GM10266 (cell line): ENCODE results near the gene MRPS18A.

Source experiments
- DNase-seq: peaks from one replicate; pipeline ENCODE4 v3.0.0; 2012; ENCODE audit errors: extremely low spot score
- CTCF ChIP-seq: IDR thresholded peaks from 2 replicates; pipeline ENCODE4 v1.5.1; 2012; ENCODE audit warnings: mild to moderate bottlenecking, low read depth; ENCODE audit not compliant: control insufficient read depth, insufficient read depth; ENCODE audit errors: missing control alignments

MRPS18A gene

GRCh38 chr6:43716099-43716498 is 28.5 kb upstream of the MRPS18A start:
- no peak for TF ChIP-seq CTCF
- DNase-seq, result no peak

DNA sequence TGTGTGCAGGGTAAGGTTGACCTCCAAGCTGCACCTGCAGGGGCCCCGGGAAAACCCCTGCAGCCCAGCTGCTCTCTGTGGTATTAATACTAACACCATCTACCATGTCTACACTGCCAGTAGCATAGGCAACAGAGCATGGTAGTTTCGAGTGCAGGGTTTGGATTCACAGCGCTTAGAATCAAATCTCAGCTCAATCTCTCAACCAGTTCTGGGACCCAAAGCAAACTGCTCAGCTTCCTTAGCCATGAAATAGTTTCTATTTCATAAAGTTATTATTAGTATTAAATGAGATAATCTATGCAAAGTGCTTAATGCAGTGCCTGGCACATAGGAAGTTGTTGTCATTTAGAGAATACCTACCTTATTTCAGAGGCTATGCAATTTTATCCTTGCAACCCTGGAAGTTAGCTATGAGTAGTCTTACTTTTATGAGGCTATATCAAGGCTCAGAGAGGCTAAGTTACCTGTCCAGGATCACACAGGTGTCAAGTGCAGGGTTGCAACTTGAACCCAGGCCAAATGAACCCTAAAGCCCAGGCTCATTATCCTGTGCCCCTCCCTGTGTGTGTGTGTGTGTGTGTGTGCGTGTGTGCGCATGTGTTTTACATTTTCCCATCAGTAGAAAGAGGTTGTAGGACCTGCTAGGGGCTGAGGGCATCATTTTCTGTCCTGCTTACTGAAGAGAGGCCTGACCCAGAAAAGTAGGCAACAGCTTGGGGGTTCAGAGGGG is 27.6 kb upstream of the MRPS18A start:
- DNase-seq, result peak; percentile 63
- no peak for TF ChIP-seq CTCF

- DNase-seq, result no peak
- TF ChIP-seq CTCF, result no peak
These were observed 26.9 kb upstream of the MRPS18A start for GRCh38 chr6:43714311-43715055.

DNA sequence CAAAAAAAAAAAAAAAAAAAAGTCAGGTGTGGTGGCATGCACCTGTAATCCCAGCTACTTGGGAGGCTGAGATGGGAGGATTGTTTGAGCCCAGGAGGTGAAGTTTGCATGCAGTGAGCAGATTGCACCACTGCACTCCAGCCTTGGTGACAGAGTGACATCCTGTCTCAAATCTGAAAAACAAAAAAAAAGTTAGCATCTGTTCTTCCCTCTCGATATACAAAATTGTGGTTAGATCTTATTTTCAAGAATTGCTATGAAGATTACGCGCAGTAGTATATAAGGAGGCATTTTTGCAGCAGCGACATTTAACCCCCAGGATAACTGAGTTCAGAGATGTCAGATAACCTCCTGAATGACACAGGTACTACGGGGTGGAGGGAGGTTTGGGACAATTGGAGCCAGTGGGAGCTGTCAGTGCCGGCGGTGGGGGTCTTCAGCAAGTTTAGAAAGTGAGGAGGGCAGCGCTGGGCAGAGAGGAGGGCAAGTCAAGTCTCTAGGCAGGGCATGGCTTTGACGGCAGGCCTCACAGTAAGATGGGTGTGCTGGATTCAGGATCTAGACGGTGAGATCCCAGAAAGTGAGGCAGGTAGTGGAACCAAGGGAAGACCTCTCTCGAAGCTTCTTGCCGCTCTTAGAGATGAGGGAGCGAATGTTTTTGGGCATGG is 26.2 kb upstream of the MRPS18A start:
- no peak for TF ChIP-seq CTCF
- no peak for DNase-seq

GRCh38 chr6:43712579-43712978 is 25.0 kb upstream of the MRPS18A start:
- no peak for DNase-seq
- TF ChIP-seq CTCF, result no peak

DNA sequence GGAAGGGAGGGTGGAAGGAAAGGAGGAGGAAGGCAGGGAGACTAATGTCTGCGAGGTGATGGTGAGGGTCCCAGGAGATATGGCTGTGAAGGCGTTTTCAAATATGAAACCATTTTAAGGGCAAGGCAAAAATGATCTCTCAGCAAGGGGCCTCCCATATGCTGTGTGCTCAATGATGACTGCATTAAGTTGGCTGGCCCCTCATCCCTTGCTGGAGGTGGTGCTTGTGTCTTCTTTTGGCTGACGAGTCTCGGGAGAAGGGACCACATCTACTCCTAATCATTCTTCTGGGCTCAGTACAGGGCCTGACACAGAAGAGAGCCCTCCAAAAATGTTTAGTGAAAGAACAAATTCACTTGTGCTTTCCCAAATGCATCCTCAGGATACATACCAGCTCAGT is 23.0 kb upstream of the MRPS18A start:
- no peak for DNase-seq
- no peak for TF ChIP-seq CTCF
